ENCODE results near the gene EPS15.
"Not testable (repeated sequence)": the region's sequence is repeated elsewhere in the genome, so short reads cannot be mapped to it uniquely, and the experiment has no call there.

The EPS15 gene

GRCh38 chr1:51423073-51423821 is 95.8 kb downstream of the EPS15 start:
- no peak for DNase-seq (ENCODE audit: low spot score)

GRCh38 chr1:51422367-51423072 is 96.5 kb downstream of the EPS15 start:
- DNase-seq (ENCODE audit: low spot score): no peak

- peak; percentile 59 for DNase-seq (ENCODE audit: low spot score)
Measured at GRCh38 chr1:51421964-51422363, 97.1 kb downstream of the EPS15 start.

- no peak for DNase-seq (ENCODE audit: low spot score)
Measured at GRCh38 chr1:51420867-51421627, 98.0 kb downstream of the EPS15 start.

- DNase-seq (ENCODE audit: low spot score): no peak
Measured at GRCh38 chr1:51418384-51418959, 100.6 kb downstream of the EPS15 start.

- DNase-seq (ENCODE audit: low spot score): no peak
Measured at GRCh38 chr1:51417496-51418383, 101.3 kb downstream of the EPS15 start.

GRCh38 chr1:51416910-51417309 is 102.2 kb downstream of the EPS15 start:
- DNase-seq (ENCODE audit: low spot score): no peak

- no peak for DNase-seq (ENCODE audit: low spot score)
Measured at GRCh38 chr1:51415963-51416362, 103.1 kb downstream of the EPS15 start.

GRCh38 chr1:51414811-51415210 is 104.3 kb downstream of the EPS15 start:
- no peak for DNase-seq (ENCODE audit: low spot score)

- not testable (repeated sequence) for DNase-seq (ENCODE audit: low spot score)
Measured at GRCh38 chr1:51411820-51412219, 107.2 kb downstream of the EPS15 start.

- DNase-seq (ENCODE audit: low spot score): no peak
Measured at GRCh38 chr1:51410568-51411460, 108.3 kb downstream of the EPS15 start.

GRCh38 chr1:51409755-51410541 is 109.1 kb downstream of the EPS15 start:
- not testable (repeated sequence) for DNase-seq (ENCODE audit: low spot score)

GRCh38 chr1:51392241-51392640 is 126.8 kb downstream of the EPS15 start:
- DNase-seq (ENCODE audit: low spot score): no peak

- DNase-seq (ENCODE audit: low spot score): not testable (repeated sequence)
Measured at GRCh38 chr1:51390641-51391040, 128.4 kb downstream of the EPS15 start.

GRCh38 chr1:51387288-51387687 is 131.8 kb downstream of the EPS15 start:
- not testable (repeated sequence) for DNase-seq (ENCODE audit: low spot score)

GRCh38 chr1:51386259-51386658 is 132.8 kb downstream of the EPS15 start:
- not testable (repeated sequence) for DNase-seq (ENCODE audit: low spot score)

- DNase-seq (ENCODE audit: low spot score): no peak
Measured at GRCh38 chr1:51385776-51386175, 133.3 kb downstream of the EPS15 start.

GRCh38 chr1:51381964-51382363 is 137.1 kb downstream of the EPS15 start:
- DNase-seq (ENCODE audit: low spot score): no peak

- DNase-seq (ENCODE audit: low spot score): no peak
Measured at GRCh38 chr1:51380936-51381335, 138.1 kb downstream of the EPS15 start.

All from AG08396 (cell line).